Measurements from ENCODE around the gene LILRB5.
"Not testable (repeated sequence)": the region's sequence is repeated elsewhere in the genome, so short reads cannot be mapped to it uniquely, and the experiment has no call there.

GRCh38 chr19:54243809-54244208 is 13.3 kb downstream of the LILRB5 start:
- TF ChIP-seq CTCF, EZH2 (IDR thresholded peaks at IDR 0.05): not testable (repeated sequence)
